ENCODE results near the gene DBR1. TPM values are rescaled to one million over a fixed set of nuclear protein-coding genes. Genes with fewer than 3 reads are reported as not detected.
"Not testable (repeated sequence)": the region's sequence is repeated elsewhere in the genome, so short reads cannot be mapped to it uniquely, and the experiment has no call there.

DBR1 gene
- total and polyA plus RNA-seq, 3 donors from 2014 or later = 6.5 to 8.1 (median 6.9) TPM

DNA sequence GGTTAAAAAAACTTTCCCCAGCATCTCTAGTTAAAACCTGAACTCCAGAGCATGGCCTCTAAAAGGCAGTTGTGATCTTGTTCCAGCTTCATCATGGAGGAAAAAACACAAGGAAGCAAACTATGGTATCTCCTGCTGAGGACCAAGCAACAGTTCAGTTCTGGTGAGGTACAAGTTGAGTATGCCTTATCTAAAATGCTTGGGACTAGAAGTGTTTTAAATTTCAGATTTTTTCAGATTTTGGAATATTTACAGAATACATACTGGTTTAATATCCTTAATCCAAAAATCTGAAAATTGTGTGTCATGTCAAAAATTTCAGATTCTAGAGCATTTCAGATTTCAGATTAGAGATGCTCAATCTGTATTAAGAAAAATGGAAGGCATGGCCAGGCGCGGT is 9.7 kb downstream of the DBR1 start:
- Histone ChIP-seq H3K4me3 (no peak overlapping the region), H3K27ac (no peak overlapping the region), H3K9me3 (no peaks in the 10 kb centered on the region), H3K36me3 (ENCODE audit: low read depth, missing control alignments) (no peaks in the 10 kb centered on the region), H3K27me3 (no peaks in the 10 kb centered on the region), H3K4me1 (no peaks in the 10 kb centered on the region)
- no peak for DNase-seq
- intact Hi-C loops (cut with DNase I; ENCODE audit: low total_unique reads) = no loop called here
- TF ChIP-seq POLR2A (IDR thresholded peaks at IDR 0.05) = no peak
- TF ChIP-seq, protein P1, sequence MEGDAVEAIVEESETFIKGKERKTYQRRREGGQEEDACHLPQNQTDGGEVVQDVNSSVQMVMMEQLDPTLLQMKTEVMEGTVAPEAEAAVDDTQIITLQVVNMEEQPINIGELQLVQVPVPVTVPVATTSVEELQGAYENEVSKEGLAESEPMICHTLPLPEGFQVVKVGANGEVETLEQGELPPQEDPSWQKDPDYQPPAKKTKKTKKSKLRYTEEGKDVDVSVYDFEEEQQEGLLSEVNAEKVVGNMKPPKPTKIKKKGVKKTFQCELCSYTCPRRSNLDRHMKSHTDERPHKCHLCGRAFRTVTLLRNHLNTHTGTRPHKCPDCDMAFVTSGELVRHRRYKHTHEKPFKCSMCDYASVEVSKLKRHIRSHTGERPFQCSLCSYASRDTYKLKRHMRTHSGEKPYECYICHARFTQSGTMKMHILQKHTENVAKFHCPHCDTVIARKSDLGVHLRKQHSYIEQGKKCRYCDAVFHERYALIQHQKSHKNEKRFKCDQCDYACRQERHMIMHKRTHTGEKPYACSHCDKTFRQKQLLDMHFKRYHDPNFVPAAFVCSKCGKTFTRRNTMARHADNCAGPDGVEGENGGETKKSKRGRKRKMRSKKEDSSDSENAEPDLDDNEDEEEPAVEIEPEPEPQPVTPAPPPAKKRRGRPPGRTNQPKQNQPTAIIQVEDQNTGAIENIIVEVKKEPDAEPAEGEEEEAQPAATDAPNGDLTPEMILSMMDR (IDR thresholded peaks at IDR 0.05) = no peak
- 94 to 100% methylated on average over 2 of the region's 2 CpGs for WGBS, 2 donors

DNA sequence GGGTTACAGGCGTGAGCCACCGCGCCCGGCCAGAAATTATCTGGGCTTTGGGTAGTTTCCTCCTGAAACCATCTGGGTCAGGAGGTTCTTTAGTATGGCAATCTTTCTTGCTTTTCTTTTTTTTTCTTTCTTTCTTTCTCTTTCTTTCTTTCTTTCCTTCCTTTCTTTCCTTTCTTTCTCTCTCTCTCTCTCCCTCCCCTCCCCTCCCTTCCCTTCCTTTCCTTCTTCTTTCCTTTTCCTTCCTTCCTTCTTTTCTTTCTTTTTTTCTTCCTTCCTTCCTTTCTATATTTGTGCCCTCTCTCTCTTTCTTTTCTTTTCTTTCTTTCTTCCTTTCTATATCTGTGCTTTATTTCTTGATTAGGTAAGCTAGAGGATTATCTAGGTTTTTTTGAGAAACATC is 17.0 kb downstream of the DBR1 start:
- 96 to 100% methylated on average over 4 of the region's 4 CpGs for WGBS, 2 donors
- Histone ChIP-seq H3K4me1 (no peaks in the 10 kb centered on the region), H3K9me3 (no peaks in the 10 kb centered on the region), H3K27ac (no peak overlapping the region), H3K36me3 (ENCODE audit: low read depth, missing control alignments) (no peaks in the 10 kb centered on the region), H3K4me3 (no peak overlapping the region), H3K27me3 (no peaks in the 10 kb centered on the region)
- intact Hi-C loops (cut with DNase I; ENCODE audit: low total_unique reads) = no loop called here
- no peak for DNase-seq
- TF ChIP-seq, protein P1 (IDR thresholded peaks at IDR 0.05) = no peak
- no peak for TF ChIP-seq POLR2A (IDR thresholded peaks at IDR 0.05)

DNA sequence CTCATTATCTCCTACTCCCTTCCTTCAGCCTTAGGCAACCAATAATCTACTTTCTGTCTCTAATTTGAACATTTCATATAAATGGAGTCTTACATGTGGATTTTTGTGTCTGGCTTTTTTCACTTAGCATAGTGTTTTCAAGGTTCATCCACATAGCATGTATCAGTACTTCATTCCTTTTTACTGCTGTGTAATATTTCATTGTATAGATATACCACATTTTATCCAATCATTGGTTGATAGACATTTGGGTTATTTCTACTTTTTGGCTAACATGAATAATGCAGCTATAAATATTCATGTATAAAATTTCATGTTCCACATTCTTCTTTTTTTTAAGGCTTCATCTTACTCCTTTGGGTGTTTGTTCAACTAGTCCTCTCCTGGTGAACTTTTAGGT is 20.2 kb downstream of the DBR1 start:
- H3K9me3 ChIP-seq = no peaks in the 10 kb centered on the region
- no peak for DNase-seq
- no peak for TF ChIP-seq POLR2A (IDR thresholded peaks at IDR 0.05)
- TF ChIP-seq, protein P1 (IDR thresholded peaks at IDR 0.05) = no peak
- no peaks in the 10 kb centered on the region for H3K27me3 ChIP-seq
- H3K36me3 ChIP-seq (ENCODE audit: low read depth, missing control alignments) = no peaks in the 10 kb centered on the region
- H3K4me1 ChIP-seq = no peaks in the 10 kb centered on the region
- intact Hi-C loops (cut with DNase I; ENCODE audit: low total_unique reads) = no loop called here
- H3K4me3 ChIP-seq = no peak overlapping the region
- no peak overlapping the region for H3K27ac ChIP-seq

DNA sequence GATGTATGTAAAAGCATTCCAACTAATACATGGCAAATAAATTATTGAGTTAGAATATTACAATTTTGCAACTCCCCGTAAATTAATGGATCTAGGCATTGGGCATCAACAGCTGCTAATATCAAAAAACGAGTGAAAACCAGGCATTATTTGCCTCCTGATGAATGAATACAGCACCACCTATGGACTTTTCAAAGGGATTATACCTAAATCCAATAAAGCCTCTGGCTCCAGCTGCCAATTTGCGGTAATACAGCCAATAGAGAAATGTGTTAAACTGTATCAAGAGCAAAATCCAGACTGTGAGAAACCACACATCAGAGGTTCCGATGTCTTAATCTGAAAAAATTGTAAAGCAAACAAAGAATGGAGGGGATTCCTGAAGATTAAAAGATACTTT is 26.2 kb downstream of the DBR1 start:
- WGBS, 2 donors = 75 to 78% methylated on average over 4 of the region's 4 CpGs

DNA sequence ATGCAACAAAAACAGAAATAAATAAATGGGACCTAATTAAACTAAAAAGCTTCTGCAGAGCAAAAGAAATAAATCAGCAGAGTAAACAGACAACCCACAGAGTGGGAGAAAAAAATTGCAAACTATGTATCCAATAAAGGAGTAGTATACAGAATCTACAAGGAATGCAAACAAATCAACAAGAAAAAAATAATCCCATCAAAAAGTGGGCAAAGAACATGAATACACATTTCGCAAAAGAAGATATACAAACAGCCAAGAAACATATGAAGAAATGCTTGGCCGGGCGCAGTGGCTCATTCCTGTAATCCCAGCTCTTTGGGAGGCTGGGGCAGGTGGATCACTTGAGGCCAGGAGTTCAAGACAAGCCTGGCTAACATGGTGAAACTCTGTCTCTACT is 32.5 kb downstream of the DBR1 start:
- H3K27me3 ChIP-seq; H3K4me1 ChIP-seq; H3K27ac ChIP-seq; H3K4me3 ChIP-seq; DNase-seq; intact Hi-C loops (cut with DNase I; ENCODE audit: low total_unique reads); H3K36me3 ChIP-seq (ENCODE audit: low read depth, missing control alignments); H3K9me3 ChIP-seq: not testable (repeated sequence)
- WGBS, 2 donors = 92 to 99% methylated on average over 3 of the region's 3 CpGs

More for the DNA sequence above, 26.2 kb downstream of the DBR1 start:
- no peak for DNase-seq
- intact Hi-C loops (cut with DNase I; ENCODE audit: low total_unique reads) = no loop called here
- H3K9me3 ChIP-seq = no peaks in the 10 kb centered on the region
- H3K4me3 ChIP-seq = no peak overlapping the region
- TF ChIP-seq, protein P1 (IDR thresholded peaks at IDR 0.05) = no peak
- TF ChIP-seq POLR2A (IDR thresholded peaks at IDR 0.05) = no peak
- no peak overlapping the region for H3K27ac ChIP-seq
- no peaks in the 10 kb centered on the region for H3K27me3 ChIP-seq
- H3K36me3 ChIP-seq (ENCODE audit: low read depth, missing control alignments) = no peaks in the 10 kb centered on the region
- no peaks in the 10 kb centered on the region for H3K4me1 ChIP-seq

Measured in testis (tissue), 3 donors.